ENCODE data around the gene RNF44.

RNF44 gene

GRCh38 chr5:176545388-176545736 lies 8.2 kb upstream of the RNF44 start:
- DNase-seq (ENCODE audit: extremely low read depth, low read depth): no peak
- TF ChIP-seq, protein P1, sequence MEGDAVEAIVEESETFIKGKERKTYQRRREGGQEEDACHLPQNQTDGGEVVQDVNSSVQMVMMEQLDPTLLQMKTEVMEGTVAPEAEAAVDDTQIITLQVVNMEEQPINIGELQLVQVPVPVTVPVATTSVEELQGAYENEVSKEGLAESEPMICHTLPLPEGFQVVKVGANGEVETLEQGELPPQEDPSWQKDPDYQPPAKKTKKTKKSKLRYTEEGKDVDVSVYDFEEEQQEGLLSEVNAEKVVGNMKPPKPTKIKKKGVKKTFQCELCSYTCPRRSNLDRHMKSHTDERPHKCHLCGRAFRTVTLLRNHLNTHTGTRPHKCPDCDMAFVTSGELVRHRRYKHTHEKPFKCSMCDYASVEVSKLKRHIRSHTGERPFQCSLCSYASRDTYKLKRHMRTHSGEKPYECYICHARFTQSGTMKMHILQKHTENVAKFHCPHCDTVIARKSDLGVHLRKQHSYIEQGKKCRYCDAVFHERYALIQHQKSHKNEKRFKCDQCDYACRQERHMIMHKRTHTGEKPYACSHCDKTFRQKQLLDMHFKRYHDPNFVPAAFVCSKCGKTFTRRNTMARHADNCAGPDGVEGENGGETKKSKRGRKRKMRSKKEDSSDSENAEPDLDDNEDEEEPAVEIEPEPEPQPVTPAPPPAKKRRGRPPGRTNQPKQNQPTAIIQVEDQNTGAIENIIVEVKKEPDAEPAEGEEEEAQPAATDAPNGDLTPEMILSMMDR (IDR thresholded peaks at IDR 0.05; ENCODE audit: low read depth, low read length): no peak

GRCh38 chr5:176543428-176544182 lies 6.4 kb upstream of the RNF44 start:
- TF ChIP-seq, protein P1 (IDR thresholded peaks at IDR 0.05; ENCODE audit: low read depth, low read length): no peak
- DNase-seq (ENCODE audit: extremely low read depth, low read depth): no peak

GRCh38 chr5:176542596-176543427 lies 5.6 kb upstream of the RNF44 start:
- DNase-seq (ENCODE audit: extremely low read depth, low read depth): no peak

GRCh38 chr5:176542135-176542595 lies 5.0 kb upstream of the RNF44 start:
- no peak for DNase-seq (ENCODE audit: extremely low read depth, low read depth)
- TF ChIP-seq, protein P1 (IDR thresholded peaks at IDR 0.05; ENCODE audit: low read depth, low read length): no peak

More at GRCh38 chr5:176542596-176543427, 5.6 kb upstream of the RNF44 start:
- TF ChIP-seq, protein P1 (IDR thresholded peaks at IDR 0.05; ENCODE audit: low read depth, low read length): no peak

GRCh38 chr5:176541338-176542134 lies 4.3 kb upstream of the RNF44 start:
- DNase-seq (ENCODE audit: extremely low read depth, low read depth): no peak
- TF ChIP-seq, protein P1 (IDR thresholded peaks at IDR 0.05; ENCODE audit: low read depth, low read length): no peak

DNA sequence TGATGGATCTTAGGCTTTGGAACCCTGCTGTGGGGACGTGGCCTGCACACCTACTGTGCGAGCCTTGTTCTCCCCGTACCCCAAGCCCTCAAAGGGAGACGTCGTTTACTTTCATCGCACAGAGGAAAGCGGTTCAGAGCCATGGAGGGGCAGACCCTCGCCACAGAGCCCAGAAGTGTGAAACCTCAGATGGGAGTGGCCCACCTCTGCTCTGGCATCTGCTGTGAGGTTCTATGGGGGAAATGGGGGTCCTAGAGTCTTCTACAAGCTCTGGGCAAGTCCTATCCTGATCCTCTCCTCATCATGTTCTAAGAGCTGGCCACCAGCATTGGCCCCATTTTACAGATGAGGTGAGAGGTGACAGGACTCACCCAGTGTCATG lies 3.7 kb upstream of the RNF44 start:
- no peak for DNase-seq (ENCODE audit: extremely low read depth, low read depth)
- TF ChIP-seq, protein P1 (IDR thresholded peaks at IDR 0.05; ENCODE audit: low read depth, low read length): no peak

All from AG09319 (cell line).